Sciatic nerve (tissue), 2 donors: ENCODE data around the gene RFX5. TPM values are rescaled to one million over a fixed set of nuclear protein-coding genes. Genes with fewer than 3 reads are reported as not detected.

Source experiments
- ATAC-seq: fragments of 200-7000 bp; cut with Tn5 transposase; one replicate; pipeline ENCODE4 v1.9.1; 2020; ENCODE audit warnings: mild to moderate bottlenecking, moderate library complexity
- DNase-seq: peaks from one replicate; pipeline ENCODE4 v3.0.0-alpha.2; 2020; ENCODE audit warnings: low spot score
- intact Hi-C: fragments of 100-400 bp; cut with DNase I; formaldehyde crosslinking; loops from one replicate; pipeline ENCODE4 v1.14.2; 2022
- total RNA-seq: library from RNA; stranded (reverse); fragmentation: NEBNext Ultra II Directional; extraction: Animal tissue kit (Norgen Biotek cat#: 25700); gene quantifications from one replicate; pipeline ENCODE4 v1.2.1, GENCODE V29; 2021
- donor health status: DM: no; HTN: no; CAD: no.
- donor health status: DM: no; HTN: no; CAD: no.

RFX5 gene
- total RNA-seq, 1 donor from 2014 or later: 30.9 TPM

DNA sequence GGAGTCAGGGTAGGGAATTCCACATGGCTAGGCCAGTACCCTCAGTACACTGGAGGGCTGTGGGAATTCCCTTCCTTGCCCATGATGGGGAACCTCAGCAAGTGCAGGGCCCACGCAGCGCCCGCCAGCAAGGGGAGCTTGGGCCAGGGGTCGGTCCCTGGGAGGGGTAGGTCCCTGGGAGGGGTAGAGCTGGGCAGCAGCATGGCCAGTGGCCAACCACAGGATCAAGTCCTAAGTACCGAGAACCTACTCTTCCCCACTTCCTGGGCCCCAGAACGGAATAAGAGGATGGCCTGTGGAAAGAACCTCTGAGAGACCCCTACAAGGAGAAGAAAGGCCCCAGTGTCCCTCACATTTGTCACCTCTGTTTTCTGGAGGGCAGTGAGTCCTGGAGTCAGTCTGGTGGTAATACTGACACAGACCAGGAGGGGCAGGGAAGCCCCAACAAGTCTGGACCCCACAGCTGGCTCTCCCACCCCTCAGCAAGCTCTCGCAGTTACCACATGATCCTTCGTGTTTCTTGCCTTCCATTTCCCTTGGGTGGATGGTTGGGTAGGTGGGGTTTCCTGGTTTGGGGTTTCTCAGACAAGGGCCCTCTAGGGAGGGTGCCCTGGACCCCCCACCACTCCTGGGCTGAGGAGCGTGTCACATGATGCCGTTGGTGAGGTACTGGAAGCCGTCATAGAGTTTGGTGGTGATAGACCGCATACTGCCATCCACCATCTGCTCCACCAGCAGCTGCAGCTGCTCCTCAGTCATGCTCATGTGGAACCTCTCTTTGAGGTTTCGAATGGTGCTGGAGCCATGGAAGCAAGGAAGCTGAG, 54.6 kb downstream of the RFX5 start:
- intact Hi-C loops: no loop called here

DNA sequence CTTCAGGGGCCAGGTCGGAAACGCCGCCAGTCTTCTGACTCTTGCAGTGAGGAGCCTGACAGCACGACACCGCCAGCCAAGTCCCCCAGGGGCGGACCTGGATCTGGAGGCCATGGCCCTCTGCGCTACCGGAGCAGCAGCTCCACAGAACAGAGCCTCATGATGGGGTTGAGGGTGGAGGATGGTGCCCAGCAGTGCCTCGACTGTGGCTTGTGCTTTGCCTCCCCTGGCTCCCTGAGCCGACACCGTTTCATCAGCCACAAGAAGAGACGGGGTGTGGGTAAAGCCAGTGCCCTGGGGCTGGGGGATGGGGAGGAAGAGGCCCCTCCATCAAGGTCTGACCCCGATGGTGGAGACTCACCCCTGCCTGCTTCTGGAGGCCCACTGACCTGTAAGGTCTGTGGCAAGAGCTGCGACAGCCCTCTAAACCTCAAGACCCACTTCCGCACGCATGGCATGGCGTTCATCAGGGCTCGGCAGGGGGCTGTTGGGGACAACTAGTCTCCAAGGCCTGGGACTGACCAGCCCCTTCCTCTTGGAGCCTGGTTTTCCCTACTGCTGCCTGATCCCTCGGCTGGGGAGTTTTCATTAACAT, 56.2 kb downstream of the RFX5 start:
- intact Hi-C loops: no loop called here
- DNase-seq: no peak
- ATAC-seq: peak; percentile 5

More for the DNA sequence above, 54.6 kb downstream of the RFX5 start:
- DNase-seq (no peak), ATAC-seq (peak; percentile 3)

Other genes with a start within 250 kb of the RFX5 start
- gene SEMA6C, start 200.6 kb downstream of the RFX5 start, total RNA-seq: 33.5 TPM
- gene TNFAIP8L2, start 190.6 kb downstream of the RFX5 start, total RNA-seq: 3.9 TPM
- gene LYSMD1, start 181.3 kb downstream of the RFX5 start, total RNA-seq: 10.6 TPM
- gene SCNM1, start 181.1 kb downstream of the RFX5 start, total RNA-seq: 25.9 TPM
- 0.76 TPM for gene TMOD4, start 171.3 kb downstream of the RFX5 start, total RNA-seq
- gene VPS72, start 157.1 kb downstream of the RFX5 start, total RNA-seq: 42.6 TPM
- gene PIP5K1A, start 148.7 kb downstream of the RFX5 start, total RNA-seq: 65.0 TPM
- 119 TPM for gene PSMD4, start 92.5 kb downstream of the RFX5 start, total RNA-seq
- gene ZNF687, start 65.0 kb downstream of the RFX5 start, total RNA-seq: 18.8 TPM
- 71.4 TPM for gene PI4KB, start 19.8 kb downstream of the RFX5 start, total RNA-seq
- gene SELENBP1, start 25.5 kb upstream of the RFX5 start, total RNA-seq: 71.9 TPM
- 160 TPM for gene PSMB4, start 52.3 kb upstream of the RFX5 start, total RNA-seq
- 165 TPM for gene POGZ, start 112.2 kb upstream of the RFX5 start, total RNA-seq
- 2.0 TPM for gene CGN, start 164.1 kb upstream of the RFX5 start, total RNA-seq
- gene TUFT1, start 193.1 kb upstream of the RFX5 start, total RNA-seq: 3.2 TPM